ENCODE measurements around the gene POU5F2. TPM values are rescaled to one million over a fixed set of nuclear protein-coding genes. Genes with fewer than 3 reads are reported as not detected.

Gene POU5F2
- total and polyA plus RNA-seq, 2 of the 4 experiments (the other 2 are of a cell fraction): 0.02 to 1.1 TPM

DNA sequence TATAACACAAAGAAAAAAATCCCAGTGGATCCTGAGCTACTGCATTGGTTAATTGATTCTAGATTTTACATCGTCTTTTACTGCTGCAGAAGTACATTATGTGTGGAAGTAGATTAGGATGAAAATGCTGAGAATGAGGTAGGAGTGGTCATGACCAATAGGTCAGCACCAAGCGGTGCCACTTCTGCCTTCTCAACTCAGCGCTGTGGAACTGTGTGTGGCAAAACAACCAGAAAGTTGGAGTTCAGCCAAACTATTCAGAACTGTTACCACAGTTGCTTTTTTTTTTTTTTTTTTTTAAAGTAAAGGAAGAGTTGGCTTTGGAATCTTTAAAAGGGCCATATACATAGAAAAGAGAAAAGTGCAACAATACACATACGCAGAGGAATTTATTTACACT lies 24.2 kb downstream of the POU5F2 start:
- in situ Hi-C loops (cut with MboI; ENCODE audit: low sequenced_read_pairs): no loop called here
- TF ChIP-seq RFX5 (IDR thresholded peaks at IDR 0.05; ENCODE audit: low read depth, low read length) (no peak), POLR2A (IDR thresholded peaks at IDR 0.05; ENCODE audit: low read depth, low read length) (no peak), MXI1 (IDR thresholded peaks at IDR 0.05; ENCODE audit: borderline replicate concordance, low read depth, low read length) (no peak)
- H2AFZ ChIP-seq (replicated peaks; ENCODE audit: low read length, poor library complexity): no peak overlapping the region
- H3K9me3 ChIP-seq (ENCODE audit: control insufficient read depth, insufficient read depth, low read length): no peaks in the 10 kb centered on the region
- H3K27me3 ChIP-seq (ENCODE audit: control insufficient read depth, insufficient read depth, low read length): no peaks in the 10 kb centered on the region
- peak; percentile 28 for DNase-seq
- WGBS, 2 experiments (ENCODE audit: extremely low coverage in 2 of 2, insufficient read length in 1 of 2): 60% methylated on average over 1 of the region's 4 CpGs; no CpG with 5 or more reads in 1 of the 2 experiments
- BruUV-seq (replicated peaks): no TSS peak
- H2BK5ac ChIP-seq (ENCODE audit: low read depth, low read length, poor library complexity, severe bottlenecking): no peak overlapping the region
- no peak overlapping the region for H3K4me2 ChIP-seq (ENCODE audit: low read depth, low read length)
- H2AK5ac ChIP-seq (ENCODE audit: low read depth, low read length): no peak overlapping the region
- H3K14ac ChIP-seq (replicated peaks; ENCODE audit: low read depth, low read length): no peak overlapping the region
- H3K79me1 ChIP-seq (ENCODE audit: low read depth in 1 of 2, low read length in 2 of 2): no peaks in the 10 kb centered on the region
- H4K91ac ChIP-seq (ENCODE audit: insufficient read depth, low read depth, low read length): no peak overlapping the region
- H3K4me3 ChIP-seq (ENCODE audit: insufficient read depth, low read depth, low read length): no peak overlapping the region
- intact Hi-C loops (cut with micrococcal nuclease): no loop called here
- H3K18ac ChIP-seq (ENCODE audit: low read depth, low read length): no peak overlapping the region
- no peak overlapping the region for H4K8ac ChIP-seq (ENCODE audit: low read depth in 2 of 2, low read length in 2 of 2)
- no peak overlapping the region for H3K56ac ChIP-seq (ENCODE audit: extremely low read depth, insufficient read depth, low read length)
- H4K20me1 ChIP-seq (ENCODE audit: insufficient read depth, low read length): no peaks in the 10 kb centered on the region
- no peaks in the 10 kb centered on the region for H3K9me1 ChIP-seq (ENCODE audit: insufficient read depth, low read length)
- H3K36me3 ChIP-seq (ENCODE audit: control insufficient read depth, insufficient read depth, low read length): no peaks in the 10 kb centered on the region
- H2AK9ac ChIP-seq (replicated peaks; ENCODE audit: low read depth, low read length, poor library complexity): no peak overlapping the region
- H3K4ac ChIP-seq (ENCODE audit: low read depth, low read length): no peak overlapping the region
- no peak overlapping the region for H3K9ac ChIP-seq (ENCODE audit: low read depth, low read length)
- no peak overlapping the region for H2BK15ac ChIP-seq (ENCODE audit: low read depth, low read length)
- no peak; the same call in 1 of the 2 replicates for ATAC-seq (ENCODE audit: low read depth)
- no peak overlapping the region for H3K27ac ChIP-seq (ENCODE audit: insufficient read depth, low read length)
- ChIA-PET CTCF (no interaction called here), POLR2A (ENCODE audit: unreplicated experiment) (no interaction called here)
- H3K4me1 ChIP-seq (ENCODE audit: control insufficient read depth, insufficient read depth, low read length): no peaks in the 10 kb centered on the region
- H3K23ac ChIP-seq (ENCODE audit: low read depth, low read length): no peak overlapping the region
- dilution Hi-C loops (cut with HindIII; ENCODE audit: low sequenced_read_pairs, unreplicated experiment): no loop called here
- no peak overlapping the region for H2BK20ac ChIP-seq (ENCODE audit: low read depth, low read length)
- no peak overlapping the region for H4K5ac ChIP-seq (ENCODE audit: low read depth, low read length)
- H2BK120ac ChIP-seq (ENCODE audit: low read depth, low read length): no peak overlapping the region

Data from IMR-90 (cell line).